Gastroesophageal sphincter (tissue), 4 donors: ENCODE measurements around the gene ERAL1. TPM values are rescaled to one million over a fixed set of nuclear protein-coding genes. Genes with fewer than 3 reads are reported as not detected.
"Not testable (repeated sequence)": the region's sequence is repeated elsewhere in the genome, so short reads cannot be mapped to it uniquely, and the experiment has no call there.

ENCODE experiments used
- ATAC-seq: fragments of 150-250 bp; one replicate; pipeline ENCODE4 v1.9.1; 2016; ENCODE audit warnings: mild to moderate bottlenecking, moderate library complexity
- H3K27ac ChIP-seq, 4 donors: fragments of 200-600 bp; sonication (generic) in 3 of 4; 1 replicate in 3 of 4; 2 replicates in 1 of 4; pipeline ENCODE4 v1.5.1; 2016 to 2019
- H3K27me3 ChIP-seq: fragments of 200-600 bp; sonication (generic); one replicate; pipeline ENCODE4 v1.5.1; 2019
- H3K36me3 ChIP-seq, 2 donors: fragments of 200-600 bp; sonication (generic); one replicate each; pipeline ENCODE4 v1.5.1; 2019; ENCODE audit warnings: control low read depth in 1 of 2
- H3K4me1 ChIP-seq, 3 donors: fragments of 200-600 bp; sonication (generic); 1 replicate in 2 of 3; 2 replicates in 1 of 3; pipeline ENCODE4 v1.5.1; 2016 to 2019; ENCODE audit warnings: control low read depth in 2 of 3
- H3K4me3 ChIP-seq, 2 donors: fragments of 200-600 bp; sonication (generic); one replicate each; pipeline ENCODE4 v1.5.1; 2019; ENCODE audit warnings: mild to moderate bottlenecking in 1 of 2, moderate library complexity in 1 of 2
- H3K9me3 ChIP-seq, 3 donors: fragments of 200-600 bp; sonication (generic); one replicate each; pipeline ENCODE4 v1.5.1; 2017 to 2019; ENCODE audit warnings: control low read depth in 2 of 3
- CTCF ChIP-seq, 4 experiments: fragments of 200-600 bp in 2 of 4; fragments of 450-650 bp in 2 of 4; sonication (generic) in 1 of 4; IDR thresholded peaks; one replicate each; pipeline ENCODE4 v1.5.1; 2017 to 2019; ENCODE audit warnings: antibody characterized with exemption in 4 of 4, mild to moderate bottlenecking in 2 of 4, moderate library complexity in 2 of 4
- EP300 ChIP-seq: sonication (generic); formaldehyde crosslinking; IDR thresholded peaks from one replicate; pipeline ENCODE4 v1.6.1; 2017; ENCODE audit warnings: antibody characterized with exemption, mild to moderate bottlenecking
- POLR2A ChIP-seq, 2 donors: fragments of 450-650 bp; IDR thresholded peaks; one replicate each; pipeline ENCODE4 v1.6.1; 2017; ENCODE audit warnings: antibody characterized with exemption in 2 of 2, mild to moderate bottlenecking in 2 of 2, moderate library complexity in 1 of 2
- POLR2AphosphoS5 ChIP-seq: sonication (generic); formaldehyde crosslinking; IDR thresholded peaks from one replicate; pipeline ENCODE4 v1.6.1; 2017; ENCODE audit warnings: antibody characterized with exemption
- WGBS, 2 donors: methylation state at CpG; one replicate each; pipeline ENCODE4 v1.1.5; 2018; ENCODE audit warnings: low coverage in 1 of 2; 5-methylcytosine and 5-hydroxymethylcytosine counted together
- total RNA-seq, 4 donors: library from RNA; depleted of rRNA; stranded (reverse); fragments of >200 nt; gene quantifications; one replicate each; pipeline ENCODE4 v1.1.0, GENCODE V29; 2016

Gene ERAL1
- total RNA-seq, 4 donors from 2014 or later, result 25.8 to 48.3 (median 29.2) TPM

GRCh38 chr17:28839221-28839620 is 15.6 kb upstream of the ERAL1 start:
- no peaks in the 10 kb centered on the region for H3K9me3 ChIP-seq
- no peak for TF ChIP-seq POLR2A (IDR thresholded peaks at IDR 0.05)
- TF ChIP-seq POLR2AphosphoS5, result no peak
- no peak for TF ChIP-seq CTCF (IDR thresholded peaks at IDR 0.05)
- TF ChIP-seq EP300, result no peak
- H3K27me3 ChIP-seq, result no peaks in the 10 kb centered on the region
- no peak for ATAC-seq
- no peak overlapping the region for H3K4me3 ChIP-seq
- H3K36me3 ChIP-seq, result no peaks in the 10 kb centered on the region
- no peak overlapping the region for H3K27ac ChIP-seq
- 91 to 100% methylated on average over 2 of the region's 2 CpGs for WGBS, 2 donors
- H3K4me1 ChIP-seq, result peaks cover 0 to 35% (median 4%) of the 10 kb centered on the region in 3 donors

- H3K4me1 ChIP-seq, result peaks cover 0 to 35% (median 4%) of the 10 kb centered on the region in 3 donors
- peak overlapping the region; percentile 5 to 86 (median 86) for H3K27ac ChIP-seq
- H3K27me3 ChIP-seq, result no peaks in the 10 kb centered on the region
- H3K4me3 ChIP-seq, result peak overlapping the region; percentile 49 to 85
- no peak for TF ChIP-seq POLR2AphosphoS5
- TF ChIP-seq EP300, result no peak
- no peak for TF ChIP-seq CTCF (IDR thresholded peaks at IDR 0.05)
- no peak for TF ChIP-seq POLR2A (IDR thresholded peaks at IDR 0.05)
- no peaks in the 10 kb centered on the region for H3K9me3 ChIP-seq
- peak; percentile 13 for ATAC-seq
- H3K36me3 ChIP-seq, result no peaks in the 10 kb centered on the region
- WGBS, 2 donors, result 1% methylated on average over 6 of the region's 6 CpGs
Measured at GRCh38 chr17:28841901-28842281, 12.9 kb upstream of the ERAL1 start.

GRCh38 chr17:28842282-28843012 is 12.4 kb upstream of the ERAL1 start, which contains the start of gene FAM222B:
Gene FAM222B, minus strand, starts transcription at chr17:28842790. Its CDS starts 76,123 bp downstream, at chr17:28766667.
- TF ChIP-seq POLR2A (IDR thresholded peaks at IDR 0.05) (peak; percentile 61 to 65), CTCF (IDR thresholded peaks at IDR 0.05) (peak in 3 of 4 experiments; percentile 21 to 27 (median 24)), POLR2AphosphoS5 (peak; percentile 76), EP300 (no peak)
- WGBS, 2 donors, result 0% methylated on average over 11 to 22 of the region's 44 CpGs
- H3K4me1 ChIP-seq, result peaks cover 0 to 35% (median 4%) of the 10 kb centered on the region in 3 donors
- peak within 1 kb of the TSS; percentile 49 to 85 for H3K4me3 ChIP-seq
- H3K9me3 ChIP-seq, result no peaks in the 10 kb centered on the region
- H3K36me3 ChIP-seq, result no peaks in the 10 kb centered on the region
- peak; percentile 97 for ATAC-seq
- H3K27me3 ChIP-seq, result no peaks in the 10 kb centered on the region
- peak within 1 kb of the TSS; percentile 5 to 86 (median 86) for H3K27ac ChIP-seq

GRCh38 chr17:28843816-28844148 is 11.0 kb upstream of the ERAL1 start:
- ATAC-seq, result no peak
- TF ChIP-seq POLR2A (IDR thresholded peaks at IDR 0.05) (no peak), POLR2AphosphoS5 (no peak), EP300 (no peak), CTCF (IDR thresholded peaks at IDR 0.05) (no peak)
- 95 to 98% methylated on average over 5 to 6 of the region's 6 CpGs for WGBS, 2 donors

GRCh38 chr17:28846231-28846630 is 8.6 kb upstream of the ERAL1 start:
- Histone ChIP-seq H3K27ac (no peak overlapping the region), H3K27me3 (no peaks in the 10 kb centered on the region), H3K36me3 (no peaks in the 10 kb centered on the region), H3K4me1 (peaks cover 0 to 17% (median 4%) of the 10 kb centered on the region in 3 donors), H3K4me3 (no peak overlapping the region), H3K9me3 (no peaks in the 10 kb centered on the region)
- WGBS, 2 donors, result 89 to 91% methylated on average over 5 to 6 of the region's 10 CpGs
- no peak for TF ChIP-seq POLR2AphosphoS5
- TF ChIP-seq CTCF (IDR thresholded peaks at IDR 0.05), result no peak
- TF ChIP-seq POLR2A (IDR thresholded peaks at IDR 0.05), result no peak
- no peak for TF ChIP-seq EP300
- no peak for ATAC-seq

More at GRCh38 chr17:28843816-28844148, 11.0 kb upstream of the ERAL1 start:
- Histone ChIP-seq H3K27ac (no peak overlapping the region), H3K27me3 (no peaks in the 10 kb centered on the region), H3K4me3 (no peak overlapping the region), H3K36me3 (no peaks in the 10 kb centered on the region), H3K4me1 (peaks cover 0 to 35% (median 4%) of the 10 kb centered on the region in 3 donors), H3K9me3 (no peaks in the 10 kb centered on the region)

GRCh38 chr17:28846699-28847098 is 8.1 kb upstream of the ERAL1 start:
- H3K4me3 ChIP-seq, H3K36me3 ChIP-seq, ATAC-seq, H3K27me3 ChIP-seq, H3K27ac ChIP-seq, H3K9me3 ChIP-seq: not testable (repeated sequence)
- WGBS, 2 donors, result 83 to 88% methylated on average over 1 to 5 of the region's 9 CpGs
- H3K4me1 ChIP-seq, result peaks cover 0 to 12% (median 0%) of the 10 kb centered on the region in 3 donors
